ENCODE data around the gene CACNA1E. TPM values are rescaled to one million over a fixed set of nuclear protein-coding genes. Genes with fewer than 3 reads are reported as not detected.

Gene CACNA1E
- total and polyA plus RNA-seq, 2 of the 4 experiments (the other 2 are of a cell fraction) = not detected

GRCh38 chr1:181772714-181773113, 289.4 kb downstream of the CACNA1E start:
- Histone ChIP-seq H3K18ac (ENCODE audit: low read depth, low read length) (no peak overlapping the region), H3K27me3 (ENCODE audit: control insufficient read depth, insufficient read depth, low read length) (no peaks in the 10 kb centered on the region), H2BK15ac (ENCODE audit: low read depth, low read length) (no peak overlapping the region), H3K56ac (ENCODE audit: extremely low read depth, insufficient read depth, low read length) (no peak overlapping the region), H2AK5ac (ENCODE audit: low read depth, low read length) (no peak overlapping the region), H3K4me1 (ENCODE audit: control insufficient read depth, insufficient read depth, low read length) (no peaks in the 10 kb centered on the region), H2AK9ac (replicated peaks; ENCODE audit: low read depth, low read length, poor library complexity) (no peak overlapping the region), H3K23ac (ENCODE audit: low read depth, low read length) (no peak overlapping the region), H4K20me1 (ENCODE audit: insufficient read depth, low read length) (no peaks in the 10 kb centered on the region), H4K5ac (ENCODE audit: low read depth, low read length) (no peak overlapping the region), H3K4me2 (ENCODE audit: low read depth, low read length) (no peak overlapping the region), H3K27ac (ENCODE audit: insufficient read depth, low read length) (no peak overlapping the region), H2BK5ac (ENCODE audit: low read depth, low read length, poor library complexity, severe bottlenecking) (no peak overlapping the region), H3K9ac (ENCODE audit: low read depth, low read length) (no peak overlapping the region), H3K14ac (replicated peaks; ENCODE audit: low read depth, low read length) (no peak overlapping the region), H2BK120ac (ENCODE audit: low read depth, low read length) (no peak overlapping the region), H2AFZ (replicated peaks; ENCODE audit: low read length, poor library complexity) (no peak overlapping the region), H4K91ac (ENCODE audit: insufficient read depth, low read depth, low read length) (no peak overlapping the region), H3K9me1 (ENCODE audit: insufficient read depth, low read length) (no peaks in the 10 kb centered on the region), H2BK20ac (ENCODE audit: low read depth, low read length) (no peak overlapping the region), H3K4ac (ENCODE audit: low read depth, low read length) (no peak overlapping the region), H3K4me3 (ENCODE audit: insufficient read depth, low read depth, low read length) (no peak overlapping the region), H4K8ac (ENCODE audit: low read depth in 2 of 2, low read length in 2 of 2) (no peak overlapping the region), H3K79me1 (ENCODE audit: low read depth in 1 of 2, low read length in 2 of 2) (no peaks in the 10 kb centered on the region), H3K9me3 (ENCODE audit: control insufficient read depth, insufficient read depth, low read length) (peaks cover 12% of the 10 kb centered on the region), H3K36me3 (ENCODE audit: control insufficient read depth, insufficient read depth, low read length) (no peaks in the 10 kb centered on the region)
- no TSS peak for BruUV-seq (replicated peaks)
- dilution Hi-C loops (cut with HindIII; ENCODE audit: low sequenced_read_pairs, unreplicated experiment) (no loop called here), in situ Hi-C loops (cut with MboI; ENCODE audit: low sequenced_read_pairs) (no loop called here), intact Hi-C loops (cut with micrococcal nuclease) (no loop called here)
- POLR2A ChIA-PET (ENCODE audit: unreplicated experiment) = no interaction called here
- DNase-seq (no peak), ATAC-seq (ENCODE audit: low read depth) (no peak)
- CTCF ChIA-PET = interaction anchor here (0.6 kb wide), 1 partner anchor 22 kb away, joined by 6 read pairs; no protein-coding TSS in a partner anchor
- TF ChIP-seq MAZ (IDR thresholded peaks at IDR 0.05; ENCODE audit: borderline replicate concordance, low read depth, low read length) (no peak), ELK1 (IDR thresholded peaks at IDR 0.05; ENCODE audit: borderline replicate concordance, low read depth, low read length) (no peak), SMC3 (IDR thresholded peaks at IDR 0.05; ENCODE audit: low read depth, low read length) (no peak), NFE2L2 (IDR thresholded peaks at IDR 0.05; ENCODE audit: low read depth, low read length) (0 out of 2 replicates have a peak, but pooled peaks have one; percentile 21)
- no CpG with 5 or more reads among the region's 1 CpG for WGBS, 2 experiments (ENCODE audit: extremely low coverage in 2 of 2, insufficient read length in 1 of 2)

Measured in IMR-90 (cell line).